ENCODE results near the gene HIPK4.
"Not testable (repeated sequence)": the region's sequence is repeated elsewhere in the genome, so short reads cannot be mapped to it uniquely, and the experiment has no call there.

HIPK4 gene

GRCh38 chr19:40389404-40390083, 437 bp downstream of the HIPK4 start:
- DNase-seq: no peak

- DNase-seq: no peak
Observed at GRCh38 chr19:40388481-40388880, 1.5 kb downstream of the HIPK4 start.

DNA sequence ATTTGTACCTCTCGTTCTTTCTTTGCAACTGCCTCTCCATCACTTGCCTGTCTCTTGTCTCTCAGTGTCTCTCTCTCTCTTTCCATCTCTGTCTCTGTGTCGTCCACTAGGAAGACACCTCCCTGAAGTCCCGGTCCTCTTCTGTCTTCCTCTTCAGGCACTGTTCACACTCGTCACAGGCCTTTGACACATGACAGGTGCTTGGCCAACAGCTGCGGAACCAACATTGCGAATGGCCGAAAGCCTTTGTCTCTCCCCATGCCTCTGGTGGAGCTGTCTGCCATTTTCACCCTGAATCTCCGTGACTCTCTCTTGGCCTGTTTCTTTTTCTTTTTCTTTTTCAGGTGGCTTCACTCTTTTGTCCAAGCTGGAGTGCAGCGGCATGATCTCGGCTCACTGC, 2.8 kb downstream of the HIPK4 start:
- no peak for DNase-seq

DNA sequence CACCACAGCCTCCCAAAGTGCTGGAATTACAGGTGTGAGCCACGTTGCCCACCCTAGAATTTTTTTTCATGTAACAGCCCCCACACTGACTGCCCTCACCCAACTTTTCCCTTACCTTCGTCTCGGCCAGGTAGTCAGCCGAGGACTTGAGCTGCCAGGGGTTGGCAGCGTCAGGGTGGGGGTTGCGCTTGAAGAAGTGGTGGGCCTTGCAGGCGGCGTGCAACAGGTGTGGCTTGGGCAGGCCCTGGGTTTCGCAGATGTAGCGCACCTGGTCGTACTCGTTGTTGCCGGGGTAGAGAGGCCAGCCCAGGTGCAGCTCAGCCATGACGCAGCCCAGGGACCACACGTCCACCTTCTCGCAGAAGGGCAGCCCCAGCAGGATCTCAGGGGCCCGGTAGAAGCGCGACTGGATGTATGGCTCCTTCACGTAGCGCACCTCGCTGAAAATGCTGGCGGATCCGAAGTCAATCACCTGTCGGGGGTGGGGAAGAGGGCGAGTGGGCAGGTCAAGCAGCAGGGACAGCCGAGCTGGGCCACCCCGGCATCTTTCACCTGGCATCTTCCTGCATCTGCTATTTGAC, 6.2 kb downstream of the HIPK4 start:
- no peak for DNase-seq

- DNase-seq: no peak
Observed at GRCh38 chr19:40381321-40381720, 8.7 kb downstream of the HIPK4 start.

GRCh38 chr19:40380199-40381037, 9.6 kb downstream of the HIPK4 start:
- DNase-seq: no peak

DNA sequence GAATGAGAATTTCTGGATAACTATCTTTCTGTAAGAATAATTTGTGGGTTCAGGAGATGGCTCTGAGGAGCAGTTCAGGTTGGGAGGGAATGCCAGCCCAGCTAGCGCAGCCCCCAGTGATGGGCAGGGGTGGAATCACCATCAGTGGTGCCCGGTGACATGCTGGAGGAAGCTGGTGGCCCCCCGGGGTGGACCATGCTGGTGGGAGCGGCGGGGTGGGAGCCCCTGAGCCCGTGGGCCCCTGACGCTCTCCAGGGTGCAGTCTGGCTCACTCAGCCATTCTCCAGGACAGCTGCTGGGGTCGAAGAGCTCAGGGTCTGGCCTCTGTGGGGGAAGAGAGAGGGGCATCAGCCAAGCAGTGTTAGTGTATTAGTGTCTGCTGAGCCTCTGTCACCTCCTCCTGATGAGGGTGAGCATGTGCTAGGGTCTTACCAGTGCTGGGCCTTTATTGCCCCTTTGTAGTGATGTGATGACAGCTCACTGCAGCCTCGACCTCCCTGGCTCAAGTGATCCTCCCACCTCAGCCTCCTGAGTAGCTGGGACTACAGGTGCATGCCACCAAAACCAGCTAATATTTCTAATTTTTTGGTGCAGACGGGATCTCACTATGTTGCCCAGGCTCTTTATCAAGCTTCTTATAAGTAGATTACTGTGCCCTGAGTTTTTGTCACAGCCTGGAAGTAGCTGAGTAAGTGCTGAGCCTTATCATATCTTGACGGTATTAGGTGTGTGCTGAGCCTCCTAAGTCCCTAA, 10.4 kb downstream of the HIPK4 start:
- no peak for DNase-seq

- no peak for DNase-seq
Observed at GRCh38 chr19:40378509-40378908, 11.5 kb downstream of the HIPK4 start.

DNA sequence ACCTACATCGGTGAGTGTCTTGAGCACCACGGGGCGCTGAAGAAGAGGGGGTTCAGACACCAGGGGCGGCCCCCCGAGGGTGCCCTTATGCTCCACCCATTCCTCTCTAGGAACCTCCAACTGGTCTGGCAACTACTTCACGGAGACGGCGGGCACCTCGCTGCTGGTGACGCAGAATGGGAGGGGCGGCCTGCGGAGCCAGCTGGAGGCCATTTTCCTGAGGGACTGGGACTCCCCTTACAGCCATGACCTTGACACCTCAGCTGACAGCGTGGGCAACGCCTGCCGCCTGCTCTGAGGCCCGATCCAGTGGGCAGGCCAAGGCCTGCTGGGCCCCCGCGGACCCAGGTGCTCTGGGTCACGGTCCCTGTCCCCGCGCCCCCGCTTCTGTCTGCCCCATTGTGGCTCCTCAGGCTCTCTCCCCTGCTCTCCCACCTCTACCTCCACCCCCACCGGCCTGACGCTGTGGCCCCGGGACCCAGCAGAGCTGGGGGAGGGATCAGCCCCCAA, 12.1 kb downstream of the HIPK4 start:
- DNase-seq: no peak

DNA sequence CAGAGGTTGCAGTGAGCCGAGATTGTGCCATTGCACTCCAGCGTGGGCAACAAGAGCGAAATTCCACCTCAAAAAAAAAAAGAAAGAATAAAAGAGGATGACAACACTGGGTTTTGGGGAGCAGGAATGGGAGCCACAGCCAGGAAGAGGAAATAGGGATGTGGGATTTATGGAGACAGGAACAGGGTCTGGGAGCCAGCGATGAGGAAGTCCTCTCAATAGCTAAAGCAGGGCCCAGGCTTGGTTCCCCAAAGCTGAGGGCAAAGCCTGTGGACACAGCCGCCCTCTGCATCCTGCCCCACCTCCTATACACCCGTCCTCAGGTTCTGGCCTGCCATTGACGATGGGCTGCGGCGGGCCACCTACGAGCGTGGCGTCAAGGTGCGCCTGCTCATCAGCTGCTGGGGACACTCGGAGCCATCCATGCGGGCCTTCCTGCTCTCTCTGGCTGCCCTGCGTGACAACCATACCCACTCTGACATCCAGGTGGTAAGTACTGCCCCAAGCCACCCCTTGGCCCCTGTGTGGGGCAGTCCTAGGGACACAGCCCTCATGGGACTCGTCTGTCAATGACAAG, 13.6 kb downstream of the HIPK4 start:
- DNase-seq: no peak

GRCh38 chr19:40374084-40374483, 15.9 kb downstream of the HIPK4 start:
- DNase-seq: no peak

DNA sequence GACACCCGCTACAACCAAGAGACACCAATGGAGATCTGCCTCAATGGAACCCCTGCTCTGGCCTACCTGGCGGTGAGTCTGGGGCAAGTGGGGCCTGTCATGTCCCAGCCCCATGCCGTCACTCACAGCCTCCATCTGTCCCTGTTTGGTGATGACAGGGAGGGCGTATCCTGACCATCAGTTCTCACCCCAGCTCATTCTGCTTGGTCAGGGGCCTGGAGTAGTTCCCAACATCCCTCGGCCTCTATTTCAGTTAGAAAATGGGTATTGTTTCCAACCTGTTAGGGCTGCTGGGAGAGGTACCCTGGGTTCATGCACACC, 18.2 kb downstream of the HIPK4 start:
- DNase-seq: no peak

- DNase-seq: no peak
Observed at GRCh38 chr19:40370997-40371801, 18.8 kb downstream of the HIPK4 start.

- DNase-seq: not testable (repeated sequence)
Observed at GRCh38 chr19:40370253-40370652, 19.7 kb downstream of the HIPK4 start.

DNA sequence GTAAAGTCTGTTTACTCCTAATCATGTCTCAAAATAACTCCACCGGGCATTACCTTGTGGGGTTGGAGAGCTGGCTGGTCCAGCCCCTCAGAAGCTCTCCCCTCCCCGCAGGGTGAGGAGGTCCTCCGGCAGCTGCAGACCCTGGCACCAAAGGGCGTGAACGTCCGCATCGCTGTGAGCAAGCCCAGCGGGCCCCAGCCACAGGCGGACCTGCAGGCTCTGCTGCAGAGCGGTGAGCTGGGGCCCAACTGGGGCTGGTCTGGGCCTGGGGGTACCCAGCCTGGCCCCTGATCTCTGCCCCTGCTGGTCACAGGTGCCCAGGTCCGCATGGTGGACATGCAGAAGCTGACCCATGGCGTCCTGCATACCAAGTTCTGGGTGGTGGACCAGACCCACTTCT, 20.2 kb downstream of the HIPK4 start:
- no peak for DNase-seq

GRCh38 chr19:40367577-40368434, 22.2 kb downstream of the HIPK4 start:
- DNase-seq: no peak

GRCh38 chr19:40366697-40367561, 23.1 kb downstream of the HIPK4 start:
- DNase-seq: no peak

- DNase-seq: no peak
Observed at GRCh38 chr19:40365613-40366401, 24.2 kb downstream of the HIPK4 start.

GRCh38 chr19:40365010-40365409, 25.0 kb downstream of the HIPK4 start:
- DNase-seq: no peak
